Left renal cortex interstitium (tissue), 4 donors: Measurements from ENCODE around the gene PTPRK. TPM values are rescaled to one million over a fixed set of nuclear protein-coding genes. Genes with fewer than 3 reads are reported as not detected.

Experiments
- DNase-seq, 4 donors: peaks; one replicate each; pipeline ENCODE4 v3.0.0-alpha.2; 2013; ENCODE audit warnings: low read depth in 4 of 4, low spot score in 2 of 4, missing footprints in 1 of 4
- polyA plus RNA-seq, 4 donors: library from polyadenylated mRNA; unstranded; fragments of 120-200 nt; gene quantifications; one replicate each; pipeline ENCODE4 v1.2.1, GENCODE V29; 2013; ENCODE audit not compliant: insufficient read length in 4 of 4

Gene PTPRK
- polyA plus RNA-seq, 4 donors, result 47.6 to 56.0 (median 49.7) TPM

DNA sequence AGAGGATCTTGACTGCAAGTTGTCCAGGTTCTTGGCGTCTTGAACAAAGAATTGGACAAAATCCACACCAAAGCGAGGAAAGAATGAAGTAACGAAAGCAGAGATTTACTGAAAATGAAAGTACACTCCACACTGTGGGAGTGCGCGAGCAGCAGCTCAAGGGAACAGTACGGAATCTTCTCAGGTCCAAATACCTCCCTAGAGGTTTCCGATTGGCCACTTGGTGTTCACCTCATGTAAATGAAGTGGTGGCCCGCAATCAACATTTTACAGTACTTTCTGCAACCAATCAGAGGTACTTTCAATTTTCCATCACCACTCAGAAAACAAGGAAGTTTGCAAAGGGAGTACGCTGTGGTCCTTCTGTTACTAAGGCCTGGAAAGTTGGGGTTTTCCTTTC, 122.4 kb downstream of the PTPRK start:
- no peak for DNase-seq

DNA sequence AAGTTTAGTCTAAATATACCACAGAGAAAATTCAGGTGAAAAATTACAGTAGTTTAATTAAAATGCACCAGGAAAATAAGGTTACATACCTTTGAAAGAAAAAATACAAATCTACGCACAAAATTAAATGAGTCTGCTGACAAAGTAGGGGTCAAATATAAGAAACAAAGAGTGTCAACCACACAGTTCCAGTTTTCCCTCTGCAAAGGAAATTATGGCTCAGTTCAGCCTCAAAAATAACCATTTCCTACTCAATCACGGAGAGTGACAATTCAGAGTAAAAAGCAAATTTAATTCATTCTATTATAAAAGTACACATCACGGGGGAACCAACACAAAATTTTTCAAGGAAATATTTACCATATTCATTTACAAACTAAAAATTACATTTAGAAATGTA, 124.8 kb downstream of the PTPRK start:
- no peak for DNase-seq

DNA sequence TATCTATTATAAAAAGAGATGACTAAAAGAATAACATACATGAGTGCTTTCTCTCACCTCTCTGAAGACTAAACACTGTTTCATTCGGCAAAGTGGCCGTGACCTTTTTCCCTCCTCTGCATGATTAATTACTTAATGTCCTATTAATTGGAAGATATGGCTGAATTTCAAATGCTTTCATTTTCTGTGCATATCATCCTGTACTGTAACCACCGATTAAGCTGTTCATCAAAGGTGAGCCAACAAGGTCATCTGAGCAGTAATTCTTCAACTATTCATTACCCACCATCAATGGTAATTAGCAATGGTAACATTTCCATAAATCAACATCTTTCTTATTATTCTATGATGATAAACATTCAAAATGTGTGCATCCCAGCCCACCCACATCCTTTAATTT, 125.2 kb downstream of the PTPRK start:
- DNase-seq, result no peak

DNA sequence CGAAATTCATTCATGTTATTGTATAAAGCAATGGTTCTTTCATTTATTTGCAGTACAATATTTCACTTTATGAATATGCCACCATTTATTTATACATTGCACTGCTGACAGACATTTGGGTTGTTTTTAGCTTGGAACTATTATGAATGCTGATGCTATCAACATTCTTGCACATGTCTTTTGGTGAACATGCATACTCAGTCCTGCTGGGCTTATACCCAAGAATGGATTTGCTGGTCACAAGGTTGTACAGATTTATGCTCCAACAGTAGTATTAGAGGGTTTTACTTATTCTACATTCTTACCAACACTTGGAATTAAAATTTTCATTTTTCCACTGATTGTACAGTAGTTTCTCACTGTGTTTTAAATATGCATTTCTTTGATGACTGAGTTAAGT, 126.2 kb downstream of the PTPRK start:
- no peak for DNase-seq

DNA sequence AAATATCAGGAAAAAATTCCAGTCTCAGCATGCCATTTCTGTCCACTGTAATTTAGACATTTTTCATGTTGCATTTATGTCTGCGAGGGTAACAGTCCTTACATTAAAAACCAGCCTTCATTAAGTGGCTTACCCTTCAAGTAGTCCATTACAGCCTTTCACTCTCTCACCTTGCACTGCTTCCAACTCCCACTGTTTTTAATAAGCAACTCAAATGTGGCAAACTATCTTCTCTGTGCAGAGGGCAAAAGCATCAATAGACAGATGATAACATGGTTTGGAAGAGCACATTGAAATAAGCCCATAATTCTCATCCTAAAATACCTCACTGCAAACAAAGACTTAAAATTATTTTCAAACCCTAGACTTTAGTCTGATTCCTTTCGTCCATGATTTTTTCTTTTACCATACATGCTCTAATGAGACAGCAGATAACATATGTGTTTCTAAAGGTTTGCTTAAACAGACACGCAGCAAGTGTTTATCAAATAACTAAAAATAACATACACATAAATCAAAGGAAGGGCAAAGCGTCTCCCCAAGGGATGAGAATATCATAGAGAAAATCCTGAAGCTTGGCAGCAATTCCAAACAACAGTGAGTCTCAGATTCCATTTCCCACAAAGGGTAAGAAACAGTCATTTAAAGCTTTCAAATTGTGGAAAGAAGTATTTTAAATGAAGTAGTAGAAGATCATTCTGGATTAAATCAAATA, 130.4 kb downstream of the PTPRK start:
- DNase-seq, result no peak

DNA sequence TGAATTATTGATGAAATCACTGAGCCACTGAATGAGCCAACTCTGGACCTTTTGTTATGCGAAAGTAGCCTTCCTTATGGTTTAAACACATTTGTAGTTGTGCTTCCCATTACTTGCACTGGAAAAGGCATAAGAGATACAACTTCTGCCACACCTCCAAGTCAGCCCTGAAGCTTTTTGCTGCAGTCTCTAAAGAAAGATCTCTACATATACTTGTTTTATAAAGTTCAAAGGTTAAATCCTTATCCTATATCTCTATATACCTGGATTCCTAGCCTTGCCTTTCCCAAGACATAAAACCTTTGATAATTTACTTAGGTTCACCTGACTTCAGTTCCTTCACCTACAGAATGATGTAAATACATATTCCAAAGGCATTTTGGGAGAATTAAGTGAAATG, 132.0 kb downstream of the PTPRK start:
- no peak for DNase-seq

DNA sequence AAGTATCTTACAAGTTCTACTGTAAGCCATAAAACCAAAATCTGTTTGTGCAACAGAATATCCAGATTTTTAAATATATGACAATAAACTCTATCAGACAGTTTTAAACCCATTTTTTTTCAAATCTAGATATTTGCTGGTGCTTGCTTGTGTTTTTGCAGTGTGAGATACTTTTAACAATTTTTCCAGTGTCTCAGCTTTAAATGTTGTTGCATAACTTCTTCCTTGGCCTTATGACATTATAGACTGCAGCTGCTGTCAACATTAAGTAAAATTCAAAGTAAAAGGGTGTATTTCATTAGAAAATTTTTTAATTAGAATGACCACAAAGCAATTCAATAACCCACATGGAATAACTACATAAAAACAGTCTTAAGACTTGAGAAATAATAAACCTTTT, 139.5 kb downstream of the PTPRK start:
- DNase-seq, result no peak

DNA sequence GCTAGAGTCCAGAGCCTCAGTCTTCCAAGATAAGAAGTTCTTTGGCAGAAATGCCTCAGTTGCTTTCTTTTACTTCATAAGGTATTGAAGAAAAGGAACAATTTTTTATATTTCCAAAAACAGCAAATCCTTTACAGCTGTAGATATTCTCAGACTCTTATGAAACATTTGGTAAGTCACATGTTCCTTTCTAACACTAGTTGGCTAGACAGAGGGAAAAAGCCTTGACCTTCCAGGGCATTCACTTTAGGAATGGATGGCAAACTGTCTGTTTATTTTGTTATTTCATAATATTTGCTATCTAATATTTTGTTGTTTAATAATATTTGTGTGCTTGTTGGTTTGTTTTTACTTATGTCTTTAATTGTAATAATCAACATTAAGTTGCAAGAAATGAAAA, 140.8 kb downstream of the PTPRK start:
- DNase-seq, result no peak

DNA sequence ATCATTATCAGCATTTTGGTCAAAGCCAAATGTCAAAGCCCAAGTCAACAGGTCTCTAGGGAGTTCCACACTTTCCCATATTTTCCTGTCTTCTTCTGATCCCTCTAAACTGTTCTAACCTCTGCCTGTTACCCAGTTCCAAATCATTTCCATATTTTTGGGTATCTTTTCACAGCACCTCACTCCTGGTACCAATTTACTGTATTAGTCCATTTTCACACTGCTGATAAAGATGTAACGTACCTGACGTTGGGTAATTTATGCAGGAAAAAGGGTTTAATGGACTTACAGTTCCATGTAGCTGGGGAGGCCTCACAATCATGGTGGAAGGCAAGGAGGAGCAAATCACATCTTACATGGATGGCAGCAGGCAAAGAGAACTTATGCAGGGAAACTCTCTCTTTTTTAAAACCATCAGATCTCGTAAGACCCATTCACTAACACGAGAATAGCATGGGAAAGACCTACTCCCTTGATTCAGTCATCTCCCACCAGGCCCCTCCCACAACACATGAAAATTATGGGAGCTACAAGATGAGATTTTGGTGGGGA, 143.4 kb downstream of the PTPRK start:
- no peak for DNase-seq

DNA sequence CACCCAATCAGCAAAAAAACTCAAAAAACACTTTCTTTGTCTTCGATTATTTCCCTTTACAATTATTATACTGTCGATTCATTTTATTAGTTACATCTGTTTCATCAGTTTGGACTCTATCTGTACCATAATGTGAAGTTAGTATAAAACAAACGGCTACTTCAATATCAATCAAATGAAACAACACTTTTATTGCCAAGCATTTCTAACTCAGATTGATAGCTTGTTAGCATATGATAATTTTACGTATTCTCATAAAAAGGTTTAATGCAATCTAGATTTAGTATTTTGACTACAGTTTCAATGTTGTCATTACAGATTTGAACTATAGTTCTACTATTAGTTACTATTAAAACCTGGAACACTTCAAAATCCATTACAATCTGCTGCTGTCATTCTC, 149.3 kb downstream of the PTPRK start:
- no peak for DNase-seq

DNA sequence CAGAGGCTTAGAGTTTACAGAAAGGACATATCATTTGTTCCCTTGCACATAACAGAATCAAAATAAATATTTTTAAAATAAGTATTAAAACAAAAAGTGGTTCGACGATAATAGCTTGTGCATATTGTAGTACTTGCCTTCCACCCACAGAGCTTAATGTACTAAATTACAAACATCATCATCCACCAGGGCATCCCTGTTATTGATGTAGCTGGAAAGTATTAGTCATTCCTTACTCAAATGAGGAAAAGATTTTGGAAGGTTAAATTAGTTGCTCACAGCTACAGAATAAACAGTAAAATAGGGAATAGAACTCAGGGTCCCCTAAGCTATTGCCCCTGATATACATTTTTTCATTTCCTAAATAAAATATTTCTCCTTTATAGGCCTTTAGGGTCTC, 150.3 kb downstream of the PTPRK start:
- DNase-seq, result no peak

DNA sequence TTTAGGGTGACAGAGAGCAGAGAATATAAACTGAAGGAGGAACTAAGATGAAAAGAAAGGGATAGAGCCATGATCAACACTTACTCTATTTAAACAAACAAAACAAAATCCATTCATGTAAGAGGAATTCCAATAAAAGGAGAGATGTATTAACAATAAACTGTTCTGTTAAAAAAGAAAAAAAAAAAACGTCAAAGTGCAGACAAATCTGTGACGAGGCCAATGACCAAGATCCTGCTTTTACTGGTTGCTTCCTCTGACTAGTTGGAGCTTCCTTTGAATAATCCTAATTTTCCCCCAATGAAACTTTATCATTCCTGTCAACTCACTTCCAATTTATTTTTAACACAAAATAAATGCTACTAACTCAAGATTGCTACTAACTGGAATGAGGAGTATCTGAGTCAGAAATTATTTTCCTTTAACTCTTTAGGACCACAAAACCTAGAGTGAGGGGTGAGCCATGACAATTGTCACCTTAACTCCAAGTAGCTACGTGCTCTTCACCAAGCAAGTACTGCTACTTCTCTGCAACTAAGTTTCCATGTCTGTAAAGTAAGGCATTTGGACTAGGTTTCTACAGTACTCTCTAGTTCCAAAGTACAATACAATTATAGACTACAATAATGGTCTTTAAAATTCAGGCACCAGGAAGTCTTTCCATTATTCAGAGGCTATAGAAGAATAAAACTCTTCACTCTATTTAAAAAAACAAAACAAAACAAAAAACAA, 152.0 kb downstream of the PTPRK start:
- DNase-seq, result no peak

DNA sequence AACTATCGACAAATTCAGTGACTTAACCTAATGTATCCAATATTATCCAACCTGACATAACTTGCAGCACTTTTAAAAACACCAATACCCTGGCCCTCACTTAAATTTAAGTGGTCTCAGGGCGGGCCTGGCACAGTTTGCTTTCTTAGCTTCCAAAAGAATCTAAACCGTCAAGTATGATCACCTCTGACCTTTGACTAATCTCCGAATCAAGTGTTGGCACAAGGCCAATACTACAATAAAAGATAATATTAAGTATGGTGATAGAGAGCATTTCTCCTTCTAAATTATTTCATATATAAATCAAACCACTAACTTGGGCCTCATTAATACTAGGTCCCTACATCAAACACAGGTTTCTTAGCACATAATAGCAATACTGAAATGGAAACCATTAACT, 153.0 kb downstream of the PTPRK start:
- no peak for DNase-seq

DNA sequence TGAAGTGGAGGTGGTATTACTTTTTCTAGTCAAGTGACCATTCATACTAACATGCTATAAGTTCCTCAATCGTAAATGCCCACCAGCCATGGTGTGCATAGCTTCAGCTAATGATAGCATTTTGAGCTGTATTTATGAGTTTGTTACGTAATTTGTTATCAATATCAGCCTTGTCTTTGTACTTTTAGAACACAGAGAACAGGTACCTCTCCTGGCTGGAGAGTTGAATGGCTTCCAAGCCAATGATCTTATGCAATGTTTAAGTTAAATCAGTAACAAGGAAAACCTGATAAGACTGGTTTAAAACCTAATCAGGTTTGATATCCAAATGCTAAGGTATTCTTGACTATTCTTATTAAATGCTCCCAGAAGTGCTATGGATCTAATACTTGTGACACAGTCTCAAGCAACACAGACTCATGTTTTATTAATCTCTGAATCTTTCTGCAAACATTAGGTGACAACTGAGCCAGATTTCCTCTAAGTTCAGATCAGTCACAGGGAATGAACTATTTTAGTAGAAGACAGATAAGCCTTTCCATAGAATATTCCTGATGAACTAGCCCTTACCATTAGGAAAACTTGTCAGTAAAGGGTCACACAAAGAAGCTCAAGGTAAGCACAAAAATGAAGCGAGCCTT, 154.8 kb downstream of the PTPRK start:
- DNase-seq, result no peak

DNA sequence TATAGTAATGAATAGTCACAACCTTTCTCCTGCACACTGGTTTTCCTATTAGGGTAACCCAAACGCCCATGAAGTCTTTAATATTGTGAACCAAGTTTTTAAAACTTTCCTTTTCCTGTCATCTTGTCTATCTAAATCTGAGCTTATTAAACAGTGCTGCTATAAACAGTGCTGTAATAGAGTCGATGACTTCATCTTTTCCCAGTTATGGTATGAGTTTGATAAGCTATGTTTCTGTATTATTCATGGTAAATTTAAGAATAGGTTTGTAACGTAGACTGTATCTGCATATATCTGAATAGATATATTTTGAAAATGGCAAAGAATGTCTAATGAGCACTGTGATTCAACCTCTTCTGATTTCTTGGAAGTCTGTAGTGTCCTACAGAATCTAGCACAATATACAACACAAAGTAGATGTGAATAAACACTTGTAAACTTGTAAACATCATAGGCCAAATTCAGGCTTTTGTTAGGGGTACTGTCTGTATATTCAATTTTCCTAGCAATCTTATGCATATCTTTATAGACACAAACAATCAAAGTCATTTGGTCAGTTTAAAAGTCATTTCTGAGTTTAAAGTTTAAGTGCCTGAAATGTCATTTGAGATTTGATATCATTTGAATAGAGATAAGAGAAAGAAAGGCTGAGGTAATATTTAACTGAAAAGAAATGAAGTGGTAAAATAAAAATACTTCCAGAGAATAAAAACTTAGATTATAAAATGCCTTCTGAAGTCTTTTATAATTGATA, 155.5 kb downstream of the PTPRK start:
- DNase-seq, result no peak

DNA sequence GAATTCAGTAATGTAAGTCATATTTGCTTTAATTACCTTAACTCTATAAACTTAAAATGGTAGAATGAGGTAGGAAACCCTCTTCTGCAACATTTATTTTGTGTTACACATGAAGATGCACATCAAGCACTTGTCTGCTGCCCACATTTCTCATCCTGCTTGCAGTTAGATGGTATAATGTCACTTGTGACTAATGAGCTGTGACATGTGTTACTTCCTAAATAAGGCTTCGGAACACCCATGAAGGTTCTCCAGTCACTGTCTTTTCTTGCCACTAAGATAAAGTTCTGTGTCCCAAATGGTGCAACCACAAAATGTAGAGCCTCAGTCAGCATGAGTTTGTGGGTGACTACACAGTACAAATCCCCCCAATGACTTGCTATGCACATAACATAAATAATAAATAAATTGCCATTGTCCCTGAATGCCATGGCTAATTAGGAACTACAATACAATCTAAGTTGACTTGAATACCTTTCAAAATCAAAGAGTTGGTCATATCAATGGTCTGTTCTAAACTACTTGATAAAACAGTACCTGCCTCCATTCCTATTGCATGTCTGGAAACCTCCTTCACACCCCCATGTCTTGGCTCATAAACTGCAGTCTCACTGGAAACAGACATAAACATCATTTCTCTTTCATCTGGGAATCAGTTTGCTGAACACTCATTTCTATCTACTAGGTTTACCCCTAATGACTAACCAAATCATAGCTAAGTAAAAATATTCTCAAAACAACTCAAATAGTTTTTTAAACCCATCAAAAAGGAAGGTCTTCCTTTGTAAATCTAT, 157.2 kb downstream of the PTPRK start:
- DNase-seq, result no peak

DNA sequence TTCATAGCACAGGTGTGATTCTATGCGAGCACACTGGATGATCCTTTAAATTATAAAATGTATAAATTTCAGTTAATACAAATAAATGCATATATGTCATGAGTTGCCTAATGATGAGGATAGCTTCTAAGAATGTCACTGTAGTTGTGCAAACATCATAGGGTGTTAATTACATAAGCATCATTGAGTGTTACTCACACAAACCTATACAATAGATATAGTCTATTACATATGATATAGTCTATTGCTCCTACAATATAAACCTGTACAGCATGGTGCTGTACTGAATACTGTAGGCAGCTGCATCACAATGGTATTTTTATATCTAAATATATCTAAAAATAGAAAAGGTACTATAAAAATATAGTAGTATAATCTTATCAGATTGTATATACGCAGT, 159.0 kb downstream of the PTPRK start:
- DNase-seq, result no peak

DNA sequence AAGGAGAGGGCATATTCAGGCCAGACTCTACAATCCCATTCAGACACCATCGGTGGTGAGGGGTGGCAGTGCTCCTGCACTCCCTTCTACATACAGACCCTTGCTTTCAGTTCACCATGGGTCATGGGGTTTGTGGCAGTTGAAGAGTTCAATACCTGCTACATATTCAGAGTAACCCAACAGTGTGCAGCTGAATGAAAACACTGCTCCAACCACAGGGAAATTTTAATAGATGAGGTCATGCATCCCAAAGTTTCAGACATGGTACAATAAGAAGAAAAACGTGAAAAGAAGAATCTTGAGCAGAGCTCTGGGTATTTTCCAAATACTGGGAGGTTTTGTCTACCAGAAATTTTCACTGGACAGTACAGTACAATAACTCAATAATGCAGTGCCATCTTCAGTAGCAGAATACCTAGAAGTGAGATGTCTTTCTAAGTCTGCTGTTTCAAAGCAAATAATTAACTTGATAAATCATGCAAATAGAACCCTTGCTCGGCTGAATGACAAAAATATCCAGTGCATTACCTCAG, 162.1 kb downstream of the PTPRK start:
- no peak for DNase-seq

DNA sequence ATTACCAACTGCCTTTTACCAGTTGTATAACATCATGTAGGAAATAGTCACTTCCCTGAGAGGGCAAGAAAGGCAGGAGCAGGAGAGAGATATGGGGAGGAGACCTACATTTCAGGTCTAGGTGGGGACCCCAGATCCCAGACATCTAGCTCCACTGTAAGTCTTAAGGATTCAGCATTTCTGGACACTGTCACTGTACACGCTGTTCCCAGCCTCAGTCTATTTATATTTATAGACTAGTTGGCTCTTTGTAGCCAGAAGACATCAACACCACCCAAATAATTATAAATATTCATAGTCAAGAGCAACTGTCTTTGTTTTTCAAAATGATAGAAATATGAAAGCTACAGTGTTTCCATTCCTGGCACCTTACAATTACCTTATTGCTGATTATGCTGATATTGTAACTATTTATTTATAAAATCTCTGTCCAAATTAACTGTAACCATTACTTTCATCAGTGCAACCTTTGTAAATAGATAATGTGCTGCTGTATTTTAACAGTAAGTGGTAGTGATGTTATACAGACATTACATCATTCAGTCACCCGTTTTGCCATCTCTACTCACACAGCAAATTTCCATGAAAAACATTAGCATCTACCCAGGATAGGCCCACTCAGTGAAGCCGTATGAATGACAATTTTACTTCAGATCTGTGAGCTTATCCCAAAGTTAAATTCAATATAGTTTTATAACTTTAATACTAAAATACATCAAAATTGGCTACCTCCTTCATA, 162.8 kb downstream of the PTPRK start:
- no peak for DNase-seq
